NCI-H1105 (cell line): Measurements from ENCODE around the gene IFNA8.
"Not testable (repeated sequence)": the region's sequence is repeated elsewhere in the genome, so short reads cannot be mapped to it uniquely, and the experiment has no call there.

Source experiments
- DNase-seq: peaks from one replicate; lab custom pipeline; 2025; lab: John Stamatoyannopoulos, UW

The IFNA8 gene

DNA sequence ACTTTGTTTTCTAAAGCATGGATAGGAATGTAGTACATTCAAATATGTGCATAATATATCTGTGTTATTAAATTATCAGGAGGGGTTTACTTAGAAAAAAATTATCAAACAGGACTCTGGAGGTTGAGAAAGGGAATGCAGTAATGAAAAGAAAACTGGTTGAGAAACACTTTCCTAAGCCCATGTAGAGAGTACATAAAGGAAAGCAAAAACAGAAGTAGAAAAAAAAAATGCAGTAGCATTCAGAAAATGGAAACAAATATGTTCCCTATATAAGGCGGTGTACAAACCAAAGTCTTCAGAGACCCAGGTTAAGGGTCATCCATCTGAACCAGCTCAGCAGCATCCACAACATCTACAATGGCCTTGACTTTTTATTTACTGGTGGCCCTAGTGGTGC lies at the start of gene IFNA8:
Gene IFNA8, plus strand, starts transcription at position 301 of the 400 bp plus-strand sequence. Its CDS starts 60 bp downstream, at position 361.
- no peak for DNase-seq

DNA sequence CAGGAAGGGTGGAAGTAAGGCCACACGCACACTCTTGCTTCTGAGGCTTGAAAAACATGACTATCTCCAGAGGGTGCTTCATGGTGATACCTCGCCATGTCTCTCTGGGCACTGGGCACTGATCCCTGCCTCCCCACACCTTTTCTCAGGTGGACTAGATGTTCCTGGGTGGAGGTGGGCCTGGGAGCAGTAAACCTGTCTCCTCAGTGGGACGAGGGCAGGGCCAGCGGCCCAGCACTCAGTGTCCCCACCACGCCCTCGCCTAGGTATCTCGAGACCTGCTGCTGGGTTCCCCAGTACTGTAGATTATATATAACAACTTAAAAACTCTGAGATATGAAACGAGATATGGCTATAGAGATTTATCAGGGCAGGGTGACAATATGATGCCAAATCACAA lies 46.6 kb upstream of the IFNA8 start:
- DNase-seq = no peak

DNA sequence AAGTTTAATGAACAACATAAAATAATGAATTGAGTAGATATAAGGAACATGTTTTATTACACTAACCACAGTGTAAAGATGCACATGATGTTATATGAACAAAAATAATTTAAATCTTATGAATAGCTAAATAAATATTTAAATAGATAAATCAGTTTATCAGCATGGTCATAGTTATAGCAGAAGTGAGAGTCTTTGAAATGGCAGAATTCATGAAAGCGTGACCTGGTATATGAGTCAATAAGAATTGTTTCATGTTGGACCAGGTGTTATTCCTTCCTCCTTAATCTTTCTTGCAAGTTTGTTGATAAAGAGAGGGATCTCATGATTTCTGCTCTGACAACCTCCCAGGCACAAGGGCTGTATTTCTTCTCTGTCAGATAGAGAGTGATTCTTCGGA lies 41.7 kb upstream of the IFNA8 start:
- DNase-seq = not testable (repeated sequence)

DNA sequence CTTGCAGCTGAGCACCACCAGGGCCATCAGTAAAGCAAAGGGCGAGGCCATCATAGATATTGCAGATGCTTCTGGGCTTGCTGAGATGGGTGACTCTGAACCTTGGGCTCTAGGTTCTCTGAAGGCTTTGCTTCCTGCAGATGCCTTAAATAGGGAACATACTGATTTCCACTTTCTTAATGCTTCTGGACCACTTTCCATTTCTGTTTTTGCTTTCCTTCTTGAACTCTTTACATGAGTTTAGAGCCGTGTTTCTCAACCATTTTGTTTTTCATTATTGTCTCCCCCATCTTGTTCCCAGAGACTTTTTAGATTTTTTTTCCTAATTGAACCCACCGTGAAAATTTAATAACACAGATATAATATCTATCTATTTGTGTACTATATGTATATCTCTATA lies 41.0 kb upstream of the IFNA8 start, which contains the start of gene IFNA13:
Gene IFNA13, minus strand, starts transcription at position 101 of the 400 bp plus-strand sequence. Its CDS starts 47 bp downstream, at position 54.
- DNase-seq = no peak

DNA sequence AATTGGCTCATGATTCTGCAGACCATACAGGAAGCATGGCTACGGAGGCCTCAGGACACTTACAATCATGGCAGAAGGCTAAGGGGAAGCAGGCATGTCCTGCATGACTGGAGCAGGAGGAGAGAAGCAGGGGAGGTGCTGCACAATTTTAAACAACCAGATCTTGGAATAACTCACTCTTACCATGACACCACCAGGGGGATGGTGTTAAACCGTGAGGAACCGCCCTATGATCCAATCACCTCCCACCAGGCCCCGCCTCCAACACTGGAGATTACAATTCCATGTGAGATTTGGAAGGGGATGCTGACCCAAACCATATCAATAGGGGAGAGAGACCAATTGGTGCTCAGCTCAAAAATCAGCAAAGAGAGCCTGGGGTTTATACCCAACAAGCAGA lies 37.5 kb upstream of the IFNA8 start:
- DNase-seq = not testable (repeated sequence)

DNA sequence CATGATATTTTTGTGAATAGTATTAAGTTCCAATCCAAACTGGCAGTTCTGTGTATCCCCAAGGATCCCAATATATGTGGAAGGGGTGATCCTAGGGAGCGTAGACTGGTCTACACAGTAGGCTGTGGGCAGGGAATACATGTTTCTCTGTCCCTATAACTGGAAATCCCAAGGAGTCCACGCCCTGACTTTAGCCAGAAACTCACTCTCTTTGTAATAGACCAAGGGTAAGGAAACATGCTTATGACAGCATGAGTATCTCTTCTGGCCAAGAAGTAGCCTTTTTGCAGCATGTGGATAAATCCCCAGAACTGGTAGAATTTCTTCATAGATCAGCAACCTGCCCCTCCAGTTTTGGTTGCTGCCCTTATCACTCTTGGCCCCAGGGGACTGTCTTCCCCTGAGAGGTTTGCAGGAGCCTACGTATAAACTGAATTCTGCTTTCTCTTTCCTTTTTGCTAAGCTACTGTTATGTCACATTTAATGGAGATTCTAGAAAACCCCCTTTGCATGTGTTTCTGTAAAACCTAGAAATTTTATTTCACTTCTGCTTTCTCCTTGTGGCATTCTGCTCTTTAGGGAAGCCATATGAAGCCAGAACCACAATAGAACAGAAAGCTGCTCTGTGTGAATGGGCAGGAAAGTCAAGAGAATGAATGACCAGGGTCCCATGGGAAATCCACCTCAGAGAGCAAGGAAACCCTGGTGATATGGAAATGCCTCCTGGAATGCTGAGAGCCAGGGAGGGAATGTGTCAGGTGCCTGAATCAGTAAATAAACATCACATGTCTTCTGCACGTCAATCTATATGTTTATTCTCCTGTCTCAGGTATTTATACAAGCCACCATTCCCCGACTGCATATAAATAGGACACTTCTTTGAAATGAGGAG lies 27.2 kb upstream of the IFNA8 start:
- DNase-seq = no peak

DNA sequence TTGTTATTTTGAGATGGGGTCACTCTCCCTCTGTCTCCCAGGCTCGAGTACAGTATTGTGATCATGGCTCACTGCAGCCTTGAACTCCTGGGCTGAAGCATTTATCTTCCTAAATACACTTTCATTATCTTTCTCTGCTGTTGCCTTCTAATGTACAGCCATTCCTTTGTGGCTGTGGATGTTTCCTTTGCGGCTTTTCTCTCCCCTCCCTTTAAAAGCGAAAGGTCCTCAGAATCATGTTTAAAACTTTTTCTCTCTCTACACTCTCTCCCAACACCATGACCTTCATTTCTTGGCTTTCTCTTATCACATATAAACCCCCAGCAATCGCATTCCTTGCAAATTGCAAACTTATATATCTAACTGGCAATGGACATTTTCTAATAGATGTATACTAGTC lies 25.3 kb upstream of the IFNA8 start:
- no peak for DNase-seq

DNA sequence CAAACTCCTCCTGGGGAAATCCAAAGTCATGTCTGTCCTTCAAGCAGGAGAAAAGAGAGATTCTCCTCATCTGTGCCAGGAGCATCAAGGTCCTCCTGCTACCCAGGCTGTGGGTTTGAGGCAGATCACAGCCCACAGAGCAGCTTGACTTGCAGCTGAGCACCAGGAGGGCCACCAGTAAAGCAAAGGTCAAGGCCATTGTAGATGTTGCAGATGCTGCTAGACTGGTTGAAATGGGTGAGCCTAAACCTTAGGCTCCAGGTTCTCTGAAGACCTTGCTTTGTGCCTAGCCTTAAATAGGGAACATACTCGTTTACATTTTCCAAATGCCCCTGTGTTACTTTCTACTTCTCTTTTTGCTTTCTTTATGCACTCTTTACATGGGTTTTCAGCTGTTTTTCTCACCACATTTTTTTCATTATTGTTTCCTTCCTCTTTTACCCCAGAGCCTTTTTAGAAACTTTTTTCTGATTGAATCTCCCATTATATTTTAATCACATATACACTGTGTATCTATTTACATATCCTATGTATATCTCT lies 23.7 kb upstream of the IFNA8 start, which contains the start of gene IFNA2:
Gene IFNA2, minus strand, starts transcription at position 268 of the 540 bp plus-strand sequence. Its CDS starts 69 bp downstream, at position 199.
- DNase-seq = no peak

DNA sequence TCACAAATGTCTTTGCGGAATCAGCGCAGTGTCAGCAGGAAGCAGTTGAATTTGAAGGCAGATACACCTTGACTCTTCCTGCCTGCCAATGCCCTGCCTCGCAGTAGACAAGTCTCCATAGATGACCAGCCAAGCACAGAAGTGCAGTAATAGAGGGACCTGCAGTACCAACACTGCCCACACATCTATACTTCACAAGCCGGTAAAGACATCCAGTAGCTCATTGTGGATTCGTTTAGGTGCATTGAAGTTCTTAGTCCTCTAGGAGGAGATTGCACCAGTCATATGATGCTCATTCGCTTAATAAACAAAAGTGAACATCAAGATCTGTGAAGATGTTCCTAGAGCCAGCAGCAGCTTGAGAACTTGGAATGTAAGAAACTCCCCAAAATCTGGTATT lies 16.6 kb upstream of the IFNA8 start:
- no peak for DNase-seq

DNA sequence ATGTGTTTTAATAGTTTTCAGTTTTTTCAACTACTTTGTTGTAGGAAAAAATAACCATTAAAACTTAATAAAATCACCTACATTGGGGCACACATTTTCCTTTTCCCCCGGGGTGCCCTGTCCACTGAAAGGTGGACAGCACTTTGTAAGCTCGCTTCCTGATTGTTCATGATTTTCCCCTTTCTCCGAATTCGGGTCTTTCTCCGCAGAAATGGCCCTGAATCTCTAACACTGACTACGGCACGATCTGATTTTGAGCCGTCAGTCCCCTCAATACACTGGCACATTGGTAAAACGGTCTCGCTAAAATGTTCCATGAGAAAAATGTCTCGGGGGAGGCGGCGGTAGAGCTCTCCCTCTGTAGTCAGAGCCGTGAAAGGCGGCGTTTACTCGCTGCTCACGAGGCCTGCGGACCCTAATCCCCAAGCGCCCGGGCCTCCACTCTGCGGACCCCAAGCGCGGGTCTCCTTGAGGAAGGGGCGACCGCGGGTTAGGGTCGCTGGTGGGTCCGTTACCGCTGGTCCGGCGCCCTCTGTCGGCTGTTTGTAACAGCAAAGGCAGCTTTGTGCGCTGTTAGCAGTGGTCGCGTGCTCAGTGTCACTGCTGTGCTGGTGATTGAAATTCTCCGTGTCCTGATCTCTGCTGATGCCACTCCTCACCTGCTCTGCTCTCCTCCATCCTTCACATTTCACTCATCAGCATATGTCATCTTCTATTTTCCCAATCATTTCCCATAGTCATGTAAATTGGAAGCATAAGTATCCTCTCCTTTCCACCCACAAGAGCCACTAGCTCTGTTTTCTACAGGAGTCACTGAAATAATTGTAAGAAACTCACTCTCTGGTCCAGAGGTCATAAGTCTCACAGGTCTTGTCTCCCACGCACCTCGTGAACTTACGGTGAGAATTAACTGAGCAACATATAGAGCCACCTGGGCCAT lies 12.9 kb upstream of the IFNA8 start:
- peak; percentile 17 for DNase-seq

DNA sequence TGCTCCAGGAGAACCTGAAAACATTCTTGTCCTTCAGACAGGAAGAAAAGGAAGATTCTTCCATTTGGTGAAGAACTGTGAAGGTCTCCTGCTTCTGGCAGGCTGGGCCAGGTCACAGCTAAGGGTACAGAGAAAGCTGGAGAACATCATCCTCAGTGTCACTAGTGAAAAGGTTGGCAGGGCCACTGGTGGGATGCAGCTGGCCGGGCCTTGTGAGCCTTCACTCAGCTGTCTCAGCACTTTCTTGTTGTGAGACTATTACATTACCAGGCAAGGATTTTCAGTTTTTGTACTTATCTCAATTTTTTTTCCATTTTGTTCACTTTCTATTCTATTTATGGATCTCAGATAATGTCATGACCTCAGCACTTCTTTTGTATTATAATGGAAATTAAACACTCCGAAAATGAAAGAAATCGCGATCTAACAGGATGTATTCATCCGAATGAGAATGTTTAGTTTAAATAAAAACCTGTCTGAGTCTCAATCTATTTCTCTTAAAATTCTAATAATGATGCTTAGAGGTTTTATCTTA lies 9.9 kb upstream of the IFNA8 start:
- no peak for DNase-seq

DNA sequence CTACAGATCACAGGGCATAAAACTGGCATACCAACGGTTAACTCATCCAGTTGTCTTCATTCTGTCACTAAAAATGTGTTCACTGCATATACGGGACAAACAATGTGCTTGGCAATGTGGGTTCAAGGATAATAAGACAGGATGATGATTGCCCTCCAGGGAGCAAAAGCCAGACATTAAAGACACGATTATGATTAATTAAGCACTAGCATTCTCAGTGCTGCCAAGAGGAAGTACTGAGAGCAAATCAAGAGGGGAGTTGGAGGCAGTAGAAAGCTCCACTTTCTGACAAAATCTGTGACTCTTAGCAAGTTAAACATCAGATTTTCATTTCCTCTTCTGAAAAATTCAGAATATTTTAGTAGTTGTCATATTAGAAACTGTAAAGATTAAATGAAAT lies 9.0 kb upstream of the IFNA8 start:
- DNase-seq = no peak

DNA sequence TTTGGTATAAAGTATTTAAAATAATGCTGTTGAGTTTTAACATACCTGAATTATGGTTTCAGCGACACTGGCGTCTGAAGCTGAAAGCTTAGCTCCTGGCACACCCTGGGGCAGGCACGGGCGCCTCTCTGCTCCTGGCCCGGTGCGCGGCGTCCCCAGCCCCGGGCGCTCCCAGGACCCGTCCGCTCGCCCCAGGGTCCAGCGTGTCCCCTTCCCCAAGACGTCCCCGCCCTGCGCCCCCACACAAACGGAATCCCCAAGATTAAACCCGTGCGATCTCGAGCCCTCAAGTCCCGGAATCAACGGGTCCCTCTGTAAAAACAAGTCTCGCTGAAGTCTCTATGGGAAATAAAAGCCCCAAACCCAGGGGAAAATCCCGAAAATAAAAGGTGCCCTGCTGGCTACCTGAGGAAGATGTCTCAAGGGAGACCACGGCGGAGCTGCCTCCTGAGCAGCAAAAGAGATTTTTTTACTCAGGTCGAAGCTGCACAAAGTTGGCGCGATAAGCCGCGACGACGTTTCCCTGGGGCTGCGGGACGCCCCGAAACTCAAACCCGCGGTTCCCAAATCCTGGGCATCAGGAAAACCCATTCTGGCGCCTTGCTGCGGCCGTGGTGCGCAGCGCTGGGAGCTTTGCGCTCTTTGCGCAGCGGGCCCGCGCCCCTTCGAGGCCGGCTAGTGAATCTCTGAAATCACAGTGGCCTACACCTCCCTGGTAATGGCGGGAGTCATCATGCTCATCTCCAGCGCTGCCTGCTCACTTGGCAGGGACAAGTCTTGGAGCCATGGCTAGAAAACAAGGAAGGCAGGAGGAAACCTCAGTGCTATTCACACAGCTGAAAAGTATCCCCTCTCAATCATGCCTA lies 6.3 kb upstream of the IFNA8 start:
- DNase-seq = no peak

DNA sequence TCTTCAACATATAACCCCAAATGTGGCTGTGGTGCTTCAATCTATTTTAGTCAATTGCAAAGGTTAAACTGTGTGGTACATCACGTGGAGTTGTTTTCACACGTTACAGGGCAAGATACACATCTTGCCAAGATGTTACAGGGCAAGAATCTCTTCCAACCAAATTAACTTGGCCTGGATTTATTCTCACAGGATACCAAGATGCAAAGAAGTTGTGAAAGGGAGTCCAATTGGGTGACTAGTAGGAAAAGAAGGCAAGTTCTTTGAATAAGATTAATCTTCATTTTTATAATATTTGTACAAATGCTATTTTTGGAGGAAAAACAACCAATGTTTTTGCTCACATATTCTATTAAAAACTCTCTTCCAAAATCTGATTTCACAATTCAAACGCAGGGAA lies 4.8 kb upstream of the IFNA8 start:
- no peak for DNase-seq

DNA sequence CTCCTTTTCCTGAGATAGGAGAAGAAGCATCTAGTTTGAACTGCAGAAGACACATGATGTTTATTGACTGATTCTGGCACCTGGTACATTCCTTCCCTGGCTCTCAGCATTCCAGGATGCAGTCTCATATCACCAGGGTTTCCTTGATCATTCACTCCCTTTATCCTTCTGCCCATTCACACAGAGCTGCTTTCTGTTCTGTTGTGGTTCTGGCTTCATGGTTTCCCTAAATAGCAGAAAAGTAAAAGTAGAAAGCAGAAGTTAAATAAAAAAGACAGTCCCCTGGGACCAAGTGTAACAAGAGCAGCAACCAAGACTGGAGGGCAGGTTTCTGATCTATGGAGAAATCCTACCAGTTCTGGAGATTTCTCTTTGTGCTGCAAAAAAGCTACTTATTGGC lies 3.2 kb downstream of the IFNA8 start:
- DNase-seq = no peak

DNA sequence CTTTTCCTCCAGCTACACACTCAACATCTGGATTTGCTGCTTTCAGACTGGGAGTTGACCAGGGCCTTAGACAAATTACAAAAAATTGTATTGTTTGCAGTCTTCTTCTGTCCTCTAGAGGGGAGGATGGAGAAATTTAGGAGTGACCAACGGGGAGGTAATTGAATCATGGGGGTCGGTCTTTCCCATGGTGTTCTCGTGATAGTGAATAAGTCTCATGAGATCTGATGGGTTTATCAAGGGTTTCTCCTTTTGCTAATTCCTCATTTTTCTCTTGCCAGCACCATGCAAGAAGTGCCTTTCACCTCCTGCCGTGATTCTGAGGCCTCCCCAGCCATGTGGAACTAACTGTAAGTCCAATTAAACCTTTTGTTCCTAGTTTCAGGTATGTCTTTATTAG lies 4.2 kb downstream of the IFNA8 start:
- DNase-seq = no peak

DNA sequence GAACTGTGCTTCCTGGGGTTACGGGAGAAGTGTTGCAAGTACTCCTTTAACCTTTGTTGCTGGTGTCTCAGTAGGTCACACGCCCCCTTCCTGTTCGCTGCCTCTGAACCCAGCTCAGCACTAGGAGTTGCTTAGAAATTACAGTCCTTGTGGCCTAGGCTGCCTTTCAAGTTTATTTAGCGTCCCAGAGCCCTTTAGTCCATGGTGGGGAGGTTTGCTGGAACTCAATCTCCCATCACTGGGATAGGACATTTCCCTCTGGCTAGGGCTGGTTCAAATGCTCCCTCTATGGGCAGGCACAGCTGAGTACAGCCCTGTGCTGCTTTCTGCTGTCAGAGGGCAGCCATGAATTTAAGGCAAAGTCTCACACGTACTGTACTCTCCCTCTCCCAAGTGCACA lies 4.7 kb downstream of the IFNA8 start:
- DNase-seq = no peak

DNA sequence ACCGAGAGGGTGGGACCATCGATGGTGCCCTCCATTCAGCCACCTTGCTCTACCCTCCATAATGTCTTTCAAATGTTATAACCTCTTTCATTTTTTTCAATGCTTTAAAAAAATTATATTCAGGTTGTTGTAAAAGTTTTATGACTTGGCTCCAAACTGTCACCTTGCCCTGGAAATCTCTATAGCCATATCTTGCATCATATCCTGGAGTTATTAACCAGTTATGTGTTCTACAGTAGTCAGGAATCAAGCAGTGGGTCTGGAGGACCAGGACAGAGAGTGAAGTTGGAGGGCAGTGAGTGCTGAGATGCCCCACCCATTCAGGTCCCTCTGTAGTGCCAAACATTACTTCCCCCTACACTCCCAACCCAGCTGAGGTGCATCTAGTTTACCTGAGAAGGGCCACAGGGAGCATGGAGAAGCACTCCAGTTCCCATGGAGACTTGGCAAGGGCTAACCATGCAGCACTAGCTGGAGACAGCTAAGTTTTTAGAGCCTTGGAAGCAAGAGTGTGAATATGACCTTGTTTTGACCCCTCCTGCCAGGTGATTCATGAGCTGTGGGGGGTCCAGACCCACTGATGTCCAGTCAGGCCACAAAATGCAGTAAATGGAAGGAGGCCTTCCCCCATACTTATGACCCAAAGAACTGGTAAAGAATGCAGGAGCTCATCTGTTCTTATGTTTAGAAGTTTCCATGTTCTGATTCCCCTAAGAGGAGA lies 5.5 kb downstream of the IFNA8 start:
- DNase-seq = no peak

DNA sequence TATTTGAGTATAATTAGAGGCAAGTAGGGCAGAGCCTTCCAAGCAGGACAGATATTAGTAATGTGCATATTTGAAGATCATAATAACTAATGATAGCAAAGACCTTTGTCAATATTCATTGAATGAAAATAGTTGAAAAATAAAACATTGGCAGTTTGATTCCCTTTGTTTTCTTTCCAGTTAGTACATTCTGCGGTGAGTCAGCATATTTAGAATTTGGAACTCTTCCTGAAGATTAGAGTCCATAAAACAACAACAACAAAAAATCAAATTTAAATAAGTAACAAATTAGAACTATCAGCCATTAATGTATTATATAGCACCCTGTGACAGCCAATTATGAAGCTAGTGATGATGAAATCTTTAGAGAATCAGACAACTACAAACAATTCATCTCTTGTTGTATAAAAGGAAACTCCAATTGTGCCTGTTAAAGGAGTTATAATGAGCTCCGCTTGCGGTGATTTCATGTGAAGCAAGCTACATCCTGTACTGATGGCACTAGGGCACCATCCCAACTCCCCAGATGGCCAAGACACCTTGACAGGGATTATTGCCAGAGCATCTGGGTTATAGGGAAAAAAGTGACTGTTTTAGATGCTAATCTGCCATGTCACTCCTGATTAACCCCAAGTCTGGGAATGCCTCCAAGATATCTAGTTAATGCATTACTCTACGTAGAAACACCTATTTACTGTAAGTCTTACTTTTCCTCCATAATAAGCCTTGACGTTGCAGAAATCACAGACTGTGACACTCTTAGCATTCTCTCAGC lies 6.8 kb downstream of the IFNA8 start:
- DNase-seq = no peak

DNA sequence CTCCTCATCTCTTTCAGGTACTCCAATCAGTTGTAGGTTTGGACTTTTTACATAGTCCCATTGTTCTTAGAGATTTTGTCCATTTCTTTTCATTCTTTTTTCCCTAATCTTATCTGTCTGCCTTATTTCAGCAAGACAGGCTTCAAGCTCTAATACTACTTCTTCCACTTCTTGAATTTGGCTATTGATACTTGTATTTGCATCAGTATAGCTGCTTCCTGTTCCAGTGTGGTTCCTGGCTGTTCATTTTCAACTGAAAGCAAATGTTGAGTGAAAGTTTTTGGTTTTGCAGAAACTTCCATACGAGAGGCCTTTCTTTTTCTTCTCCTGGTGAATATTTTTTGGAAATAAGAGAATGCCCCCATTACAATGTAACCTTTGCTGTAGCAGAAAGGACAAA lies 19.3 kb downstream of the IFNA8 start:
- no peak for DNase-seq
